HepG2 (cell line): Measurements from ENCODE around the gene CTNNBL1. TPM values are rescaled to one million over a fixed set of nuclear protein-coding genes. Genes with fewer than 3 reads are reported as not detected.

Experiments used
- DMAP1 ChIP-seq: IDR thresholded peaks from 2 replicates; pipeline ENCODE4 v1.6.1; 2016
- E2F5 ChIP-seq: sonication (generic); formaldehyde crosslinking; conservative IDR thresholded peaks from 2 replicates; pipeline ENCODE4 v1.4.0; 2020; ENCODE audit warnings: missing genetic modification reagents
- HDAC1 ChIP-seq: sonication (generic); formaldehyde crosslinking; IDR thresholded peaks from 2 replicates; pipeline ENCODE4 v1.5.1; 2020; ENCODE audit warnings: mild to moderate bottlenecking, missing genetic modification reagents
- HOXD1 ChIP-seq: sonication (generic); formaldehyde crosslinking; IDR thresholded peaks from 2 replicates; pipeline ENCODE4 v1.5.0; 2020; ENCODE audit warnings: missing genetic modification reagents
- IKZF1 ChIP-seq: fragments of 450-650 bp; IDR thresholded peaks from 2 replicates; pipeline ENCODE4 v1.7.1; 2016
- JUND ChIP-seq: sonication (generic); formaldehyde crosslinking; IDR thresholded peaks from 2 replicates; pipeline ENCODE4 v1.8.0; 2022; ENCODE audit warnings: mild to moderate bottlenecking, missing genetic modification reagents
- NCOA1 ChIP-seq: sonication (generic); formaldehyde crosslinking; IDR thresholded peaks from 2 replicates; pipeline ENCODE4 v1.9.0; 2021; ENCODE audit warnings: missing genetic modification reagents
- RFXANK ChIP-seq: IDR thresholded peaks from 2 replicates; pipeline ENCODE4 v1.6.1; 2016
- SP4 ChIP-seq: sonication (generic); formaldehyde crosslinking; IDR thresholded peaks from 2 replicates; pipeline ENCODE4 v1.8.1; 2023; ENCODE audit warnings: mild to moderate bottlenecking, missing genetic modification reagents
- TFAP4 ChIP-seq: sonication (generic); IDR thresholded peaks from 2 replicates; pipeline ENCODE4 v1.6.1; 2016; ENCODE audit warnings: low read depth, borderline replicate concordance
- ZFP41 ChIP-seq: sonication (generic); formaldehyde crosslinking; IDR thresholded peaks from 2 replicates; pipeline ENCODE4 v1.4.0; 2020; ENCODE audit warnings: mild to moderate bottlenecking, missing genetic modification reagents, borderline replicate concordance
- ZMAT3 ChIP-seq: sonication (generic); formaldehyde crosslinking; conservative IDR thresholded peaks from 2 replicates; pipeline ENCODE4 v1.7.0; 2021; ENCODE audit warnings: missing genetic modification reagents
- ZNF354B ChIP-seq: sonication (generic); formaldehyde crosslinking; IDR thresholded peaks from 2 replicates; pipeline ENCODE4 v1.8.0; 2022; ENCODE audit warnings: mild to moderate bottlenecking, missing genetic modification reagents
- ZNF468 ChIP-seq: sonication (generic); formaldehyde crosslinking; IDR thresholded peaks from 2 replicates; pipeline ENCODE4 v1.8.0; 2022; ENCODE audit warnings: mild to moderate bottlenecking, moderate library complexity, missing genetic modification reagents
- ZNF550 ChIP-seq: sonication (generic); formaldehyde crosslinking; IDR thresholded peaks from 2 replicates; pipeline ENCODE4 v1.4.0; 2020; ENCODE audit warnings: mild to moderate bottlenecking, missing genetic modification reagents, borderline replicate concordance
- ZNF878 ChIP-seq: sonication (generic); formaldehyde crosslinking; IDR thresholded peaks from 2 replicates; pipeline ENCODE4 v1.8.1; 2023; ENCODE audit warnings: mild to moderate bottlenecking, missing genetic modification reagents, moderate library complexity
- polyA plus RNA-seq, 8 experiments: library from polyadenylated mRNA; depleted of rRNA in 3 of 8; stranded (reverse) in 7 of 8; unstranded in 1 of 8; fragments of >200 nt; fragmentation: Illumina TruSeq in 4 of 8; extraction: Trizol in 4 of 8; gene quantifications; 2 replicates each; pipeline versions ENCODE4 v1.2.1 to v1.2.3, GENCODE V29; 2011 to 2016; ENCODE audit warnings: low read depth in 4 of 8, missing spikeins in 1 of 8, mixed read lengths in 1 of 8; ENCODE audit not compliant: insufficient read depth in 1 of 8
- total RNA-seq, 5 experiments: library from RNA; depleted of rRNA; stranded (reverse); fragments of >200 nt; fragmentation: Illumina TruSeq; extraction: Trizol; gene quantifications; 2 replicates each; pipeline ENCODE4 v1.2.3, GENCODE V29; 2016; ENCODE audit warnings: low read depth in 1 of 5
- TF ChIP-seq, protein P1 (sequence below): sonication (generic); formaldehyde crosslinking; IDR thresholded peaks from 2 replicates; pipeline ENCODE4 v1.5.1; 2020; ENCODE audit warnings: mild to moderate bottlenecking, missing genetic modification reagents, borderline replicate concordance
- TF ChIP-seq, protein P2 (sequence below): sonication (generic); formaldehyde crosslinking; IDR thresholded peaks from 2 replicates; pipeline ENCODE4 v1.8.0; 2022; ENCODE audit warnings: mild to moderate bottlenecking, missing genetic modification reagents
- TF ChIP-seq, protein P3 (sequence below): IDR thresholded peaks from 2 replicates; pipeline ENCODE4 v1.6.1; 2016; ENCODE audit warnings: low read depth, control low read depth

The CTNNBL1 gene
- total and polyA plus RNA-seq, 2 of the 13 experiments (the other 11 are each of a cell fraction or from before 2014, with no cell fraction given), result 49.3 to 94.6 TPM

GRCh38 chr20:37677969-37678861 is 15.6 kb upstream of the CTNNBL1 start (continued):
- no peak for TF ChIP-seq DMAP1 (CRISPR knock-in tag)
- TF ChIP-seq, protein P1, sequence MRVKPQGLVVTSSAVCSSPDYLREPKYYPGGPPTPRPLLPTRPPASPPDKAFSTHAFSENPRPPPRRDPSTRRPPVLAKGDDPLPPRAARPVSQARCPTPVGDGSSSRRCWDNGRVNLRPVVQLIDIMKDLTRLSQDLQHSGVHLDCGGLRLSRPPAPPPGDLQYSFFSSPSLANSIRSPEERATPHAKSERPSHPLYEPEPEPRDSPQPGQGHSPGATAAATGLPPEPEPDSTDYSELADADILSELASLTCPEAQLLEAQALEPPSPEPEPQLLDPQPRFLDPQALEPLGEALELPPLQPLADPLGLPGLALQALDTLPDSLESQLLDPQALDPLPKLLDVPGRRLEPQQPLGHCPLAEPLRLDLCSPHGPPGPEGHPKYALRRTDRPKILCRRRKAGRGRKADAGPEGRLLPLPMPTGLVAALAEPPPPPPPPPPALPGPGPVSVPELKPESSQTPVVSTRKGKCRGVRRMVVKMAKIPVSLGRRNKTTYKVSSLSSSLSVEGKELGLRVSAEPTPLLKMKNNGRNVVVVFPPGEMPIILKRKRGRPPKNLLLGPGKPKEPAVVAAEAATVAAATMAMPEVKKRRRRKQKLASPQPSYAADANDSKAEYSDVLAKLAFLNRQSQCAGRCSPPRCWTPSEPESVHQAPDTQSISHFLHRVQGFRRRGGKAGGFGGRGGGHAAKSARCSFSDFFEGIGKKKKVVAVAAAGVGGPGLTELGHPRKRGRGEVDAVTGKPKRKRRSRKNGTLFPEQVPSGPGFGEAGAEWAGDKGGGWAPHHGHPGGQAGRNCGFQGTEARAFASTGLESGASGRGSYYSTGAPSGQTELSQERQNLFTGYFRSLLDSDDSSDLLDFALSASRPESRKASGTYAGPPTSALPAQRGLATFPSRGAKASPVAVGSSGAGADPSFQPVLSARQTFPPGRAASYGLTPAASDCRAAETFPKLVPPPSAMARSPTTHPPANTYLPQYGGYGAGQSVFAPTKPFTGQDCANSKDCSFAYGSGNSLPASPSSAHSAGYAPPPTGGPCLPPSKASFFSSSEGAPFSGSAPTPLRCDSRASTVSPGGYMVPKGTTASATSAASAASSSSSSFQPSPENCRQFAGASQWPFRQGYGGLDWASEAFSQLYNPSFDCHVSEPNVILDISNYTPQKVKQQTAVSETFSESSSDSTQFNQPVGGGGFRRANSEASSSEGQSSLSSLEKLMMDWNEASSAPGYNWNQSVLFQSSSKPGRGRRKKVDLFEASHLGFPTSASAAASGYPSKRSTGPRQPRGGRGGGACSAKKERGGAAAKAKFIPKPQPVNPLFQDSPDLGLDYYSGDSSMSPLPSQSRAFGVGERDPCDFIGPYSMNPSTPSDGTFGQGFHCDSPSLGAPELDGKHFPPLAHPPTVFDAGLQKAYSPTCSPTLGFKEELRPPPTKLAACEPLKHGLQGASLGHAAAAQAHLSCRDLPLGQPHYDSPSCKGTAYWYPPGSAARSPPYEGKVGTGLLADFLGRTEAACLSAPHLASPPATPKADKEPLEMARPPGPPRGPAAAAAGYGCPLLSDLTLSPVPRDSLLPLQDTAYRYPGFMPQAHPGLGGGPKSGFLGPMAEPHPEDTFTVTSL (CRISPR knock-in tag), result peak; percentile 68; the same call in 1 of the 2 replicates
- TF ChIP-seq ZFP41 (CRISPR knock-in tag), result 0 out of 2 replicates have a peak, but pooled peaks have one; percentile 61
- TF ChIP-seq ZMAT3 (CRISPR knock-in tag), result no peak
- TF ChIP-seq IKZF1, result no peak
- TF ChIP-seq HOXD1 (CRISPR knock-in tag), result no peak
- no peak for TF ChIP-seq ZNF354B (CRISPR knock-in tag)
- TF ChIP-seq RFXANK (CRISPR knock-in tag), result no peak
- TF ChIP-seq, protein P2, sequence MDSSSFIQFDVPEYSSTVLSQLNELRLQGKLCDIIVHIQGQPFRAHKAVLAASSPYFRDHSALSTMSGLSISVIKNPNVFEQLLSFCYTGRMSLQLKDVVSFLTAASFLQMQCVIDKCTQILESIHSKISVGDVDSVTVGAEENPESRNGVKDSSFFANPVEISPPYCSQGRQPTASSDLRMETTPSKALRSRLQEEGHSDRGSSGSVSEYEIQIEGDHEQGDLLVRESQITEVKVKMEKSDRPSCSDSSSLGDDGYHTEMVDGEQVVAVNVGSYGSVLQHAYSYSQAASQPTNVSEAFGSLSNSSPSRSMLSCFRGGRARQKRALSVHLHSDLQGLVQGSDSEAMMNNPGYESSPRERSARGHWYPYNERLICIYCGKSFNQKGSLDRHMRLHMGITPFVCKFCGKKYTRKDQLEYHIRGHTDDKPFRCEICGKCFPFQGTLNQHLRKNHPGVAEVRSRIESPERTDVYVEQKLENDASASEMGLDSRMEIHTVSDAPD (CRISPR knock-in tag), result no peak
- TF ChIP-seq ZNF878 (CRISPR knock-in tag), result no peak
- TF ChIP-seq ZNF550 (CRISPR knock-in tag), result no peak
- no peak for TF ChIP-seq ZNF468 (CRISPR knock-in tag)
- peak; percentile 28; the same call in 1 of the 2 replicates for TF ChIP-seq SP4 (CRISPR knock-in tag)
- no peak for TF ChIP-seq E2F5
- TF ChIP-seq JUND, result 0 out of 2 replicates have a peak, but pooled peaks have one; percentile 14
- no peak for TF ChIP-seq NCOA1 (CRISPR knock-in tag)
- TF ChIP-seq TFAP4, result no peak; the same call in 1 of the 2 replicates
- peak; percentile 84 for TF ChIP-seq HDAC1 (CRISPR knock-in tag)
- TF ChIP-seq, protein P3, sequence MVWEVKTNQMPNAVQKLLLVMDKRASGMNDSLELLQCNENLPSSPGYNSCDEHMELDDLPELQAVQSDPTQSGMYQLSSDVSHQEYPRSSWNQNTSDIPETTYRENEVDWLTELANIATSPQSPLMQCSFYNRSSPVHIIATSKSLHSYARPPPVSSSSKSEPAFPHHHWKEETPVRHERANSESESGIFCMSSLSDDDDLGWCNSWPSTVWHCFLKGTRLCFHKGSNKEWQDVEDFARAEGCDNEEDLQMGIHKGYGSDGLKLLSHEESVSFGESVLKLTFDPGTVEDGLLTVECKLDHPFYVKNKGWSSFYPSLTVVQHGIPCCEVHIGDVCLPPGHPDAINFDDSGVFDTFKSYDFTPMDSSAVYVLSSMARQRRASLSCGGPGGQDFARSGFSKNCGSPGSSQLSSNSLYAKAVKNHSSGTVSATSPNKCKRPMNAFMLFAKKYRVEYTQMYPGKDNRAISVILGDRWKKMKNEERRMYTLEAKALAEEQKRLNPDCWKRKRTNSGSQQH, result 0 out of 2 replicates have a peak, but pooled peaks have one; percentile 26
